NCI-H526 treated with DMSO at 0.1 percent for 48 hours (cell line): ENCODE data around the gene TEAD2.
"Not testable (repeated sequence)": the region's sequence is repeated elsewhere in the genome, so short reads cannot be mapped to it uniquely, and the experiment has no call there.

ENCODE experiments used
- DNase-seq: peaks from one replicate; lab custom pipeline; 2025; lab: John Stamatoyannopoulos, UW

Gene TEAD2

GRCh38 chr19:49333418-49333805 is 28.8 kb downstream of the TEAD2 start:
- DNase-seq, result no peak

- DNase-seq, result not testable (repeated sequence)
Measured at GRCh38 chr19:49332691-49333417, 29.4 kb downstream of the TEAD2 start.

- no peak for DNase-seq
Measured at GRCh38 chr19:49331616-49332055, 30.6 kb downstream of the TEAD2 start.

GRCh38 chr19:49331187-49331586 is 31.0 kb downstream of the TEAD2 start:
- DNase-seq, result not testable (repeated sequence)

- no peak for DNase-seq
Measured at GRCh38 chr19:49328741-49329140, 33.5 kb downstream of the TEAD2 start.

- DNase-seq, result no peak
Measured at GRCh38 chr19:49327878-49328544, 34.2 kb downstream of the TEAD2 start.

- DNase-seq, result no peak
Measured at GRCh38 chr19:49326165-49326704, 36.0 kb downstream of the TEAD2 start.

GRCh38 chr19:49325756-49326155 is 36.5 kb downstream of the TEAD2 start:
- DNase-seq, result not testable (repeated sequence)

- no peak for DNase-seq
Measured at GRCh38 chr19:49324801-49325576, 37.2 kb downstream of the TEAD2 start, which contains the start of gene SLC6A16. TSS of gene SLC6A16 (minus strand) at chr19:49325191. CDS start at chr19:49311347, 13,844 bp downstream.

- DNase-seq, result no peak
Measured at GRCh38 chr19:49318296-49318695, 43.9 kb downstream of the TEAD2 start.

- DNase-seq, result no peak
Measured at GRCh38 chr19:49316284-49316683, 45.9 kb downstream of the TEAD2 start.

GRCh38 chr19:49315111-49315510 is 47.1 kb downstream of the TEAD2 start:
- DNase-seq, result no peak

- DNase-seq, result no peak
Measured at GRCh38 chr19:49309087-49309486, 53.1 kb downstream of the TEAD2 start.

- DNase-seq, result peak; percentile 24
Measured at GRCh38 chr19:49306734-49307133, 55.5 kb downstream of the TEAD2 start.

GRCh38 chr19:49301866-49302252 is 60.4 kb downstream of the TEAD2 start:
- DNase-seq, result no peak

- DNase-seq, result peak; percentile 16
Measured at GRCh38 chr19:49301165-49301865, 60.9 kb downstream of the TEAD2 start.

- not testable (repeated sequence) for DNase-seq
Measured at GRCh38 chr19:49298653-49299052, 63.6 kb downstream of the TEAD2 start.

GRCh38 chr19:49297403-49297802 is 64.8 kb downstream of the TEAD2 start:
- DNase-seq, result no peak

GRCh38 chr19:49295208-49295880 is 66.9 kb downstream of the TEAD2 start:
- DNase-seq, result no peak

GRCh38 chr19:49294401-49294800 is 67.8 kb downstream of the TEAD2 start:
- no peak for DNase-seq
